Mesenchymal stem cell (in vitro differentiated cells and primary cell): ENCODE measurements around the gene CELF2.
"Not testable (repeated sequence)": the region's sequence is repeated elsewhere in the genome, so short reads cannot be mapped to it uniquely, and the experiment has no call there.

Source experiments
- DNase-seq: peaks from one replicate; pipeline ENCODE4 v3.0.0-alpha.2; 2013
- H2AFZ ChIP-seq: one replicate; pipeline ENCODE4 v1.6.1; 2013; ENCODE audit warnings: low read depth, mild to moderate bottlenecking, control low read depth, inconsistent platforms, low read length, moderate library complexity
- H2AK5ac ChIP-seq: 2 replicates; pipeline ENCODE4 v1.6.1; 2013; ENCODE audit warnings: low read length, moderate library complexity, mild to moderate bottlenecking, inconsistent platforms; ENCODE audit not compliant: severe bottlenecking
- H2BK120ac ChIP-seq: one replicate; pipeline ENCODE4 v1.6.1; 2013; ENCODE audit warnings: low read depth, mild to moderate bottlenecking, inconsistent platforms, low read length, moderate library complexity
- H2BK12ac ChIP-seq, 2 experiments: one replicate each; pipeline ENCODE4 v1.6.1; 2013; ENCODE audit warnings: inconsistent platforms in 2 of 2, low read length in 2 of 2, mild to moderate bottlenecking in 2 of 2, moderate library complexity in 2 of 2, control low read depth in 1 of 2
- H2BK15ac ChIP-seq: one replicate; pipeline ENCODE4 v1.6.1; 2013; ENCODE audit warnings: mild to moderate bottlenecking, low read depth, inconsistent platforms; ENCODE audit not compliant: poor library complexity, severe bottlenecking
- H2BK5ac ChIP-seq: 2 replicates; pipeline ENCODE4 v1.6.1; 2013; ENCODE audit warnings: low read depth, mild to moderate bottlenecking, low read length, control low read depth, inconsistent platforms; ENCODE audit not compliant: poor library complexity, severe bottlenecking
- H3K14ac ChIP-seq, 2 experiments: one replicate each; pipeline ENCODE4 v1.6.1; 2013; ENCODE audit warnings: inconsistent platforms in 2 of 2, low read length in 2 of 2, control low read depth in 1 of 2, mild to moderate bottlenecking in 1 of 2, moderate library complexity in 1 of 2
- H3K18ac ChIP-seq, 2 experiments: one replicate each; pipeline ENCODE4 v1.6.1; 2013; ENCODE audit warnings: inconsistent platforms in 2 of 2, low read length in 2 of 2, control low read depth in 1 of 2, low read depth in 1 of 2, mild to moderate bottlenecking in 1 of 2
- H3K23ac ChIP-seq, 2 experiments: one replicate each; pipeline ENCODE4 v1.6.1; 2013; ENCODE audit warnings: inconsistent platforms in 2 of 2, low read length in 2 of 2, mild to moderate bottlenecking in 2 of 2, moderate library complexity in 2 of 2, control low read depth in 1 of 2
- H3K27ac ChIP-seq: 2 replicates; pipeline ENCODE4 v1.5.1; 2013; ENCODE audit warnings: mild to moderate bottlenecking, moderate library complexity, low read length, control low read depth, inconsistent platforms; ENCODE audit not compliant: poor library complexity, severe bottlenecking
- H3K27me3 ChIP-seq, 2 experiments: 2 replicates each; pipeline versions ENCODE4 v1.6.1 to v1.7.0; 2013; ENCODE audit warnings: low read length in 2 of 2, mild to moderate bottlenecking in 2 of 2, moderate library complexity in 2 of 2, control low read depth in 1 of 2, inconsistent platforms in 1 of 2; ENCODE audit not compliant: control insufficient read depth in 1 of 2, insufficient read depth in 1 of 2
- H3K36me3 ChIP-seq, 2 experiments: 2 replicates each; pipeline versions ENCODE4 v1.6.1 to v1.7.0; 2013; ENCODE audit warnings: low read length in 2 of 2, control low read depth in 1 of 2, inconsistent platforms in 1 of 2, low read depth in 1 of 2, mild to moderate bottlenecking in 1 of 2; ENCODE audit not compliant: insufficient read depth in 2 of 2, control insufficient read depth in 1 of 2
- H3K4ac ChIP-seq, 2 experiments: one replicate each; pipeline ENCODE4 v1.6.1; 2013; ENCODE audit warnings: inconsistent platforms in 2 of 2, low read length in 2 of 2, mild to moderate bottlenecking in 2 of 2, moderate library complexity in 2 of 2, control low read depth in 1 of 2, low read depth in 1 of 2
- H3K4me1 ChIP-seq: 2 replicates; pipeline ENCODE4 v1.6.1; 2013; ENCODE audit warnings: low read depth, low read length, control low read depth; ENCODE audit not compliant: control insufficient read depth, insufficient read depth
- H3K4me2 ChIP-seq: 2 replicates; pipeline ENCODE4 v1.6.1; 2013; ENCODE audit warnings: low read length, mild to moderate bottlenecking, inconsistent platforms; ENCODE audit not compliant: poor library complexity, severe bottlenecking
- H3K4me3 ChIP-seq, 2 experiments: 2 replicates each; pipeline versions ENCODE4 v1.5.1 to v1.7.0; 2013; ENCODE audit warnings: low read length in 2 of 2, mild to moderate bottlenecking in 2 of 2, control low read depth in 1 of 2, low read depth in 1 of 2; ENCODE audit not compliant: insufficient read depth in 1 of 2
- H3K79me1 ChIP-seq: replicated peaks from 2 replicates; pipeline ENCODE4 v1.6.1; 2013; ENCODE audit warnings: mild to moderate bottlenecking, control low read depth, low read length, inconsistent platforms; ENCODE audit not compliant: poor library complexity, severe bottlenecking
- H3K9ac ChIP-seq: 2 replicates; pipeline ENCODE4 v1.7.0; 2013; ENCODE audit warnings: mild to moderate bottlenecking, low read length, moderate library complexity
- H3K9me3 ChIP-seq: 2 replicates; pipeline ENCODE4 v1.7.0; 2013; ENCODE audit warnings: mild to moderate bottlenecking, low read length; ENCODE audit not compliant: control insufficient read depth
- H4K8ac ChIP-seq: one replicate; pipeline ENCODE4 v1.6.1; 2013; ENCODE audit warnings: inconsistent platforms, mild to moderate bottlenecking, low read length, moderate library complexity
- H4K91ac ChIP-seq: one replicate; pipeline ENCODE4 v1.6.1; 2013; ENCODE audit warnings: mild to moderate bottlenecking, low read length, inconsistent platforms
- WGBS: methylation state at CpG from one replicate; pipeline ENCODE4 v1.1.7; 2013; ENCODE audit warnings: mixed read lengths; 5-methylcytosine and 5-hydroxymethylcytosine counted together

CELF2 gene

DNA sequence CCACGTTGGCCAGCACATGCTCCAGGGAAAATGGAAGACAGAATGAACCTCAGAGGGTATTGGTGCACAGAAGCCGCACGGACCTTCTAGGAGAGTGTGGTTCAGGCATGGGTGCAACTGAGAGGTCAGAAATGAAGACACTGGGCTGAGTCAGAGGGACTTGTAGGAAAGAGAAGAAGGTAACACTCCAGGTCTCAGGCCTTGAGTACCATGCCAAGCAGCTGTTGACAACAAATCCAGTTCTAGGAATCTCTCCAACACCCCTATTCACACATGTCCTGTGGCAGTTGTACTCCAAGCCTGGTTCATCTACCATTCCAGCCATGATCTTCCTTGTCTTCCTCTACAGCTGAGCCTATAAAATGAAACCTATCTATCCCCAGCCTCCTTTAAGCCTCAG is 342.2 kb downstream of the CELF2 start:
- Histone ChIP-seq H3K4ac (no peak overlapping the region), H4K91ac (no peak overlapping the region), H3K14ac (no peak overlapping the region), H3K4me1 (peaks cover 3% of the 10 kb centered on the region), H4K8ac (no peak overlapping the region), H2BK5ac (no peak overlapping the region), H3K36me3 (no peaks in the 10 kb centered on the region), H3K9ac (no peak overlapping the region), H3K4me3 (no peak overlapping the region), H3K18ac (no peak overlapping the region), H3K23ac (no peak overlapping the region), H3K27ac (no peak overlapping the region), H2AK5ac (no peak overlapping the region), H3K79me1 (no peaks in the 10 kb centered on the region), H3K27me3 (peaks cover 13 to 19% of the 10 kb centered on the region in 2 experiments), H2AFZ (no peak overlapping the region), H2BK120ac (no peak overlapping the region), H3K4me2 (no peak overlapping the region), H3K9me3 (peaks cover 4% of the 10 kb centered on the region), H2BK12ac (no peak overlapping the region), H2BK15ac (no peak overlapping the region)
- WGBS, result 85% methylated on average over 3 of the region's 3 CpGs
- DNase-seq, result no peak

DNA sequence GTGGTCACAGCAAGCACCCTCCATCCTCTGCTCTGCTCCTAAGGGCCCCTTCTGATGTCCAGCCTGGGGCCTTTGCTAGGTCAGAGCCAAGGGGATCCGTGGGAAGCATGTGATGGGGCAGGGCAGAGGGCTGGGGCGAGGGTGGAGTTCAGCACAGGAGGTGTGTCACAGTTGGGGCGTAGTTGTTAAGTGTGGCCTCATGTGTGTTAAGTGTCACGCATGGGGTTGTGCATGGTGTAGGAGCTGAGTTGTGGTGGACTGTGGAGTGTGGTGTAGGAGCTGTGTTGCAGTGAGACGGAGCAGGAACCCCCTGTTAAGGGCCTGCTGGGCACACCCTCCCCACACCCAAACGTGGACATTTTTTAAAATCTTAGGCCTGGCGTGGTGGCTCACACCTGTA is 345.8 kb downstream of the CELF2 start:
- Histone ChIP-seq H3K4ac (no peak overlapping the region), H2BK5ac (no peak overlapping the region), H3K27ac (no peak overlapping the region), H2AFZ (no peak overlapping the region), H3K14ac (no peak overlapping the region), H2BK12ac (no peak overlapping the region), H3K23ac (no peak overlapping the region), H3K79me1 (no peaks in the 10 kb centered on the region), H2BK120ac (no peak overlapping the region), H3K27me3 (peaks cover 7 to 17% of the 10 kb centered on the region in 2 experiments), H2BK15ac (no peak overlapping the region), H3K4me3 (no peak overlapping the region), H4K91ac (no peak overlapping the region), H3K4me1 (peaks cover 3% of the 10 kb centered on the region), H3K18ac (no peak overlapping the region), H3K4me2 (no peak overlapping the region), H3K36me3 (no peaks in the 10 kb centered on the region), H2AK5ac (no peak overlapping the region), H4K8ac (no peak overlapping the region), H3K9me3 (peaks cover 4% of the 10 kb centered on the region), H3K9ac (no peak overlapping the region)
- no peak for DNase-seq
- WGBS, result 79% methylated on average over 7 of the region's 7 CpGs

DNA sequence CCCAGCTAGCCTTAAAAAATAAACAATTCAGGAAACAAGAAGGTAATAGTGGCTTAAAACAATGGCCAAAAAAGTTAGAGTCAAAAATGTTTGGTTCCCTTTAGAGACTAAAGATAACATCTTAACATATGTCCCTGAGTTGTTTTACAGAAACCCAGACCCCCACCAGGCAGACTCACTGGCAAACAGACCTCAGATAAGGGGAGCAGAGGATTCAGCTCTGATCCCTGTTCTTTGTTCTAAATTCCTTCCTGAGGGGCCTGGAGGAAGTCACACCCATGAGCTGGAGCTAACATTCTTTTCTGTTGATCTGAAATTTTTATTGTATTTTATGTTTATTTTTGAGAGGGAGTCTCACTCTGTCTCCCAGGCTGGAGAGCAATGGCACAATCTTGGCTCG is 346.6 kb downstream of the CELF2 start:
- H2AK5ac ChIP-seq, result no peak overlapping the region
- no peak for DNase-seq
- H3K4me3 ChIP-seq, result no peak overlapping the region
- no peak overlapping the region for H2AFZ ChIP-seq
- no peak overlapping the region for H2BK12ac ChIP-seq
- H3K27ac ChIP-seq, result no peak overlapping the region
- no peak overlapping the region for H2BK5ac ChIP-seq
- H4K91ac ChIP-seq, result no peak overlapping the region
- no peak overlapping the region for H2BK15ac ChIP-seq
- no peak overlapping the region for H3K4ac ChIP-seq
- no peak overlapping the region for H4K8ac ChIP-seq
- no peaks in the 10 kb centered on the region for H3K9me3 ChIP-seq
- H3K18ac ChIP-seq, result no peak overlapping the region
- WGBS, result no CpG with 5 or more reads among the region's 1 CpG
- H3K9ac ChIP-seq, result no peak overlapping the region
- H3K4me1 ChIP-seq, result peaks cover 3% of the 10 kb centered on the region
- no peak overlapping the region for H3K4me2 ChIP-seq
- no peaks in the 10 kb centered on the region for H3K36me3 ChIP-seq
- no peak overlapping the region for H2BK120ac ChIP-seq
- no peaks in the 10 kb centered on the region for H3K79me1 ChIP-seq
- H3K14ac ChIP-seq, result no peak overlapping the region
- H3K23ac ChIP-seq, result no peak overlapping the region
- H3K27me3 ChIP-seq, result peaks cover 7 to 21% of the 10 kb centered on the region in 2 experiments

- not testable (repeated sequence) for H3K79me1 ChIP-seq, DNase-seq, H3K23ac ChIP-seq, H2AFZ ChIP-seq, H3K27ac ChIP-seq, H2BK5ac ChIP-seq, H3K4me2 ChIP-seq, H4K91ac ChIP-seq, H3K4me3 ChIP-seq, H2BK15ac ChIP-seq, H2AK5ac ChIP-seq, H2BK120ac ChIP-seq, H3K9me3 ChIP-seq, H2BK12ac ChIP-seq, H3K18ac ChIP-seq, H3K4ac ChIP-seq, H4K8ac ChIP-seq, H3K4me1 ChIP-seq, H3K36me3 ChIP-seq, H3K9ac ChIP-seq
- Histone ChIP-seq H3K27me3 (peaks cover 0 to 24% of the 10 kb centered on the region in 2 experiments), H3K14ac (peak overlapping the region in 1 of 2 experiments; percentile 64)
- WGBS, result 75% methylated on average over 3 of the region's 4 CpGs
These were observed 349.2 kb downstream of the CELF2 start for GRCh38 chr10:11366889-11367288.
